GM19455 (cell line): ENCODE measurements around the gene KMT2E.
A peak's percentile ranks its signal among the peaks of the same experiment; 100 is the strongest.
"Not testable (repeated sequence)": the region's sequence is repeated elsewhere in the genome, so short reads cannot be mapped to it uniquely, and the experiment has no call there.

Experiments
- ATAC-seq: cut with Tn5 transposase; IDR thresholded peaks from one replicate; pipeline ENCODE4 v1.9.1; 2021; ENCODE audit not compliant: unreplicated experiment

The KMT2E gene

GRCh38 chr7:105013816-105014692 lies at the start of gene KMT2E:
TSS of gene KMT2E (plus strand) at chr7:105014205. CDS start at chr7:105040953, 26,748 bp downstream.
- peak; percentile 29 for ATAC-seq

DNA sequence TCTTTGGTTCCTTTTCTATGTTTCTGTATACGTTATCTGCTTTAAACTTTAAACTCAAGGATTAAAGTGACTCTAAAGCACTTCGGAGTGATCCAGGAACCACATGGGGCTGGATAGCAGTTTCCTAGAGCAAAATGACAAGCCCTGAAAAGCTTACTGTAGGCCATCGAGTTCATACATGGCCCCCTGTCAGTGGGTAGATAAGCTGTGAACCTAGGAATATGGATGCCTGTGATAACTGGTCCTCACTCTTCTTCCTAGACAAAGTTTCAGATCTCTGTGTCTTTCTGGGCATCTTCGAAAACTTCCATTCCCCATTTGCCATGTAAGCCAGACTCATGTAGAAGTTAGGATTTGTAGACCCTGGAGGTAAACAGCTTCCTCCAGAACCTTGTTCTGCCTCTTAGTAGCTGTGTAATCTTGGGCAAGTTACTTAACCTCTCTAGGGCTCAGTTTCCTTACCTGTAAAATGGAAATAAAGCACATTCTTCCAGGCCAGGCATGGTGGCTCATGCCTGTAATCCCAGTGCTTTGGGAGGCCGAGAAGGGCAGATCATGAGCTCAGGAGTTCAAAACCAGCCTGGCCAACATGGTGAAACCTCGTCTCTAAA lies 49.3 kb upstream of the KMT2E start:
- no peak for ATAC-seq

DNA sequence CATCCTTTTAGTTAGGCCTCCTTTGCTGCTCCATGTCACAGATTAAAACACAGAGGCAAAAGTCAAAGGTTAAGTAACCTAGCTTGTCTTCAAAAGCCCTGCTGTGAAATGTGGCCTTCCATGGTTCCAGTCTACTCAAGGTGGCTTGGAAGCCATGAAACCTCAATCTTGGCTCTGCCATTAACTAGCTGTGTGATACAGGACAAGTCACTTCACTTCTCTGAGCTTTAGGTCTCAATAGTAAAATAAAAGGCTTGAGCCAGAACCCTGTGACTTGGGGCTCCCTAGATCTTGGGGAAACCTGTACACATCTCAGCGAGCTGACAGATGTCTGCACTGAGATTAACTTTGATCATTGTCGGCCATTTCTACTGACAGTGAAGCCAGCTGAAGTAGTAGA lies 48.0 kb upstream of the KMT2E start:
- no peak for ATAC-seq

DNA sequence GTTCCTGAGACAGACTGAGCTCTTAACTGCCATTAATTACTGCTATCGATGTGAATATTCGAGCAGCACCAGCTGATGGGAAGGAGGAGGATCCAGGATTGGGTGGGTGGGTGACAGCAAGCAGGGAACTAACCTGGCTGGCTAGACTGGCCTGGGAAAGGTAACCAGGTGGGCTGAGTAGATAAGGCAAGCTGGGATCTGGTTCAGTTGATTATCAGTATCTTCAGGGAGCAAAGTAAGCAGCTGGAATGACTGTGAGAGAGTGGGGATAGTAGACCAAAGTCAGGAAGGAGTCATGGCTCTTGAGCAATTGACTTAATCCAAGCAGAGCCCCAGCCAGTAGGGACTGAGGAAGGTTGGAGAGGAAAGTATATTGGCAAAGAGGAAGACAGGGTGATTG lies 46.9 kb upstream of the KMT2E start:
- no peak for ATAC-seq

- ATAC-seq = no peak
Observed at GRCh38 chr7:104967595-104967994, 46.4 kb upstream of the KMT2E start.

DNA sequence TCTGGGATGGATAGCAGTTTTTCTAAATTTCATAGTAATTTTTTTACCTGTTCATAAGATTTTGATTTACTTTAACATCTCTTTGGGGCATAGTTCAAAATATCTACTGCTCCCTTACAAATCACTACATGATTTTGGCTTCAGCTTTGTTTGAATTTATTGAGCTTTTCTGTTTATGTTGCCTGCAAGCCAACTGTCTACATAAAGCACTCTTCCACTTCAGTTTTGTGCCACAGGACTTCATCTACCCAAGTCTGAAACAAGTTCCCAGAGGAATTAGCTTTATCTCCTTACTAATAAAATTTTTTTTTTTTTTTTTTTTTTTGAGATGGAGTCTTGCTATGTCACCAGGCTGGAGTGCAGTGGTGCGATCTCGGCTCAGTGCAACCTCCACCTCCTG lies 45.4 kb upstream of the KMT2E start:
- ATAC-seq = no peak

- no peak for ATAC-seq
Observed at GRCh38 chr7:104969183-104969582, 44.8 kb upstream of the KMT2E start.

- no peak for ATAC-seq
Observed at GRCh38 chr7:104971290-104972071, 42.5 kb upstream of the KMT2E start.

DNA sequence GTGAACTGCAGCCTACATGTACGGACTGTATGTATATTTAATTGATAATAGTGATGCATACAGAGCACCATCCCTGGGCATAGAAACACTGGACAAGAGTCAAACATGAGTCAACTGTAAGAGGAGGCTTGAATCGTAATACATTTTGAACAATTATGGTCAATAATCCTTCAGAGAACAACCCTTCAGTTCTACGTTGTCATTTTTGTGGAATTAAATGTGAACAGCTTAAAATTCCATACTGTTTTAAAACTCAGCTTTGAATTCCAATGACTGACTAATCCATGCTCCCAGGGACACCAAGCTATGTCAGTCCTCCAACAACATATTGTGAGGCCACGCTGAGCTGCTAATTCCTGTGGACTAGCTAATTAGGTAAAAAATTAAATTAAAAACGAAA lies 41.5 kb upstream of the KMT2E start:
- ATAC-seq = no peak

GRCh38 chr7:104973227-104973626 lies 40.8 kb upstream of the KMT2E start:
- ATAC-seq = no peak

GRCh38 chr7:104973909-104974415 lies 40.0 kb upstream of the KMT2E start:
- ATAC-seq = no peak

- not testable (repeated sequence) for ATAC-seq
Observed at GRCh38 chr7:104975553-104975952, 38.5 kb upstream of the KMT2E start.

- ATAC-seq = no peak
Observed at GRCh38 chr7:104976966-104977636, 36.9 kb upstream of the KMT2E start.

GRCh38 chr7:104978460-104978859 lies 35.5 kb upstream of the KMT2E start:
- ATAC-seq = no peak

GRCh38 chr7:104979167-104979841 lies 34.7 kb upstream of the KMT2E start:
- no peak for ATAC-seq

DNA sequence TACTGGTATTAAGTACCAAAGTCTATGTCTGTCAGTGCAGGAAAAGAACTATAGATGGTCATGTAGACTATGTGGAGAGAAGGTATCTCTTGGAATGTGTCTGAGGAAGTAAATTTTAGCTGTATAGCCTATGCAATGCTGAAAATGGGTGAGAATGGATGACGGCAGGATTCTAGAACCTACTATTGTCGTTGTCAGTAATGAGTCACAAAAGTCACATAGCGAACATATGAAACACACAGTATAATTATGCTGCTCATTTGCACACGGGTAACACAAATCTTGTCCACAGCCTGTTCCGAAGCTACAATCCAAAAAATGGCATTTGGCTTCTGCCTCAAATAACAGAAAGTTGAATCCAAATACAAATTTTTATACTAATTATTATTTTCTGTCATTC lies 33.6 kb upstream of the KMT2E start:
- ATAC-seq = no peak

DNA sequence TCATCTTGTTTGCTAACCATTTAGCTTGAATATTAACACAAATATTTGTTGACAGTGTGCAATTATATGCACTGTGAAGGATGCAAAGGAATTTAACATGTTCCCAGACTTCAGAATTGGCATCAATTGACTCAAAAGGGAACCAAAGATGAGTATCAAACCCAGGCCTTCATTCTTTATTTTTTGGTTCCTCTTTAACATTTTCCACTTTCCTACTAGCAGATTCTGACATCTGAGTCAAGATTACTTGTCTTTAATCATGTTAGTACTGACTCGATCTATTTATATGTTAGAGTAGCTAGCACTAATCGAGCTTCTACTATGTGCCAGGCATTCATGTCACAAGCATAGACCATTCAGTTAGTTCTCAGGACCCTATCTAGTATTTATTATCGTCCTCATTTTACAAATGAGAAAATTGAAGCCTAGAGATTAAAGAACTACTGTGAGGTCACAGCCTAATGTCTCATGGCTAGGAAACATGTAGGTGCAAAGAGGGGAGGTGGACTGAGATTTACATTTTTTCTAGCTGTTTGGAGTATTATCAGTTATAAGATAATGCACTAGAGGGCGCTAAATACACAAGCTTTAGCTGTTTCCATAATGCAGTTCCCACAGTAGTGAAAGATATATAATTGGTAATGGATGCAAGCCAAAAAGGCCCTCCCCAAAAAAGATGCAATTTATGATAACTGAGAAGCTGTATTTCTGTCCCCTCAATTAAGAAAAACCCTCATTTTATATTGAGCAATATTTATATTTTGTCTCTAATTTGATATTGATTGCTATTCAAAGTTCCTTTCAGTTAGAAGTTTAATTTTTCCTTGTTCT lies 32.9 kb upstream of the KMT2E start:
- no peak for ATAC-seq

DNA sequence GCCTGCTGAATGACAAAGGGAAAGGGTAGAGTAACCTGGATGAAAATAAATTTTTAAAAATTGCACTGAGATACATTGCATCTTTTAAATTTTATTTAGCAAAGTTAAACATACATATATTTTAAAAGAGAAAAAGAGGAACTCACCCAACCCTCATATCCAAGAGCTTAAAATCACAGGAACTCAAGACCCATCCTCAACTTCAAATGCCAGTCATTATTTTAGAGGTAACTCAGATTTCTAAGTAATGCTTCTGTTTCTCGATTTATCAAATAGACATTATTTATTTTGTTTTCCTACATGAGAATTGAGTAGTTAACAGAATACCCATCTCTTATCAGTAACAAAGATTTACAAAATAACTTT lies 32.4 kb upstream of the KMT2E start:
- no peak for ATAC-seq

DNA sequence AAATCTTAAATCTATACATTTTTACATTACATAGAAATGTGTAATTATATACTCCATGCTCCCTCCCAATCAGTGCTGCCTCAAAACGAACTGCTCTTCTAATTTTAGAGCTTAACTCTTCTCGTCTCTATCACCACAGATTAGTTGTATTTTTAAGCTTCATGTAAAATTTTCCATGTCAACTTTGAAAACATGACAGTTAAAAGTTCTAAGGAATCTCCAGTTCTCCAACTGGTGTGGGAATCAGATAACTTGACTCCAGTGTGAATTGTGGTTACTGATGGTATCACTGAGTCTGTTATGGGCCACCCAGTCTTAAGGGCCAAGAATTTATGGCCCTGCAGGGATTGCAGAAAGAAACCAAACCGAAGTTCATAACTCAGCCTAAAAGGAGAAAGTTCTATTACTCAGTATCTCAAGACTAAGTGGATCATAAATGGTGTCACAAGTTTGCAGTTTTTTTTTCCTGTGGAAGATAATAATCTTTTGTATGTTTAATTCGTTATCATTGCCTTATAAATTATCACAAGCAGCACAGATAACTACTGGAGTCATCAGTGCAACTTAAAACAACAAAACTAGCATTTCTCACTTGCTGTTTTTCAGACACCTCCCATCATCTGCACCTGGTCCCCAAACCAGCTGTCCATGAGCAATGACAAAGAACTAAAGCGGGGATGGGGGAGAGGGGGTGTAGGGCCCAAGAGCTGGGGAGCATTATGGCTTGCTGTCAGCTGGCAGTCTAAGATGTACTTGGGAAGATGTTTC lies 31.5 kb upstream of the KMT2E start:
- no peak for ATAC-seq
